HuH-7.5 (cell line): ENCODE measurements around the gene SESTD1.
A peak's percentile ranks its signal among the peaks of the same experiment; 100 is the strongest.
"Not testable (repeated sequence)": the region's sequence is repeated elsewhere in the genome, so short reads cannot be mapped to it uniquely, and the experiment has no call there.

ENCODE experiments used
- DNase-seq: peaks from one replicate; pipeline ENCODE4 v3.0.0; 2011; ENCODE audit warnings: low spot score

SESTD1 gene

DNA sequence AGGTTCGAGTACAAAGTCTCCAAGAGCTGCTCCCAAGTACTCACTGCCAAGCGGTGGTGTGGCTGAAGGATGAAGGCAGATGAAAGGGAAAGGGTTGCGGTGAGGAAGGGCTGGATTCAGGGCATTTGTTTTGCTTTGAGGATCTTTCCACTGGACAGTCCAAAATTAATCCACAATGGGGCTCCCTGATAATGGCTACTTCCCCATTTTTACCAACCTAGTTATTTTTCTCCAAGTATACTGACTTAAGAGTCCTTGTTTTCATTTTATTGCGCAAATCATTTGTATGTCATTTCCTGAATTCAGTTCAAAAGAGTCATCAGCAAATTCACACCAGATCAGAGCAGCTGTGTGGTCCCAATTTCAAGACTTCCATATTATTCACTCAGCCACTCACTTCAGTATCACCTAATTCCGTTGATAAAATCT, 464 bp upstream of the SESTD1 start:
- DNase-seq = peak; percentile 23

DNA sequence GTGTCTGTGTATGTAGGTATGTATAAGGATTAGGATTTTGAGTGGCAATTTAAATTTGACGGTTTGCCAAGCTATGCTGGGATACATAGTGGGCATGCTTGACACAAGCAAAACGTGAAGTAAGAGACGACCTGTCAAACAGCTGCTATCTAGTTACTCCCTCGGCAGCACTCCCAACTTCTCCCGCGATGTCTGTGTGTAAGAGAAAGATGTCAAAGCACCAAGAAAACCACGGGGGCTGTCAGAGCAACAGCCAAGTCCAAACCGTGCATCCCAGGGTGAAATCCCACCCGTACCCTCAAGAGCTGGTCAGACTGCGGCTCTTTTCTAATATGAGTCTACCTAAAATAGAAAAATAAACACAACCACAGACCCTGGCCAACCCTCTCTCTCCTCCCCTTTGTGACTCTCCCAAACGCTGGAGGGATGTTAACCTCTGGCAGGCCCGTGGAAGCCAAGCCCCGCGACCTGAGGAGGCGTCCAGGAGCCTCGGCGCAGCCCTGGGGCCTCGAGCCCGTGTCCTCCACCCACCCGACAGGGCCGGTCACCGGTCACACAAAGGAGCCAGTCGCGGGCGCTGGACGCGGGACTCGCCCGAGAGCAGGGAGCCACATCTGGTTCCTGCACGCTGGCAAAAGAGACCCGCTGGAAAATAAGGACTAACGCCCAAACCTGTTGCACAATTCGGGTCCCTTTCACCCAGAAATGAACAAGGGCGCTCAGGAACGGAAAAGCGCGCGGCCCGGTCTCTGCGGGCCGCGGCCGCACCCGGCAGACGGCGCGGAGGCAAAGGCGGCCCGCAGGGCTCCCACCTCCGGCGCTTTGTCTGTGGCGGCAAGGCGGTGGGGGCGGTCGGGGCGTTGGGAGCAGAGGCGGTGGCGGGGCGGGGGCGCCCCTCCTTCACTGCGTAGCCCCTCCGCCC, 925 bp downstream of the SESTD1 start:
- peak; percentile 47 for DNase-seq

DNA sequence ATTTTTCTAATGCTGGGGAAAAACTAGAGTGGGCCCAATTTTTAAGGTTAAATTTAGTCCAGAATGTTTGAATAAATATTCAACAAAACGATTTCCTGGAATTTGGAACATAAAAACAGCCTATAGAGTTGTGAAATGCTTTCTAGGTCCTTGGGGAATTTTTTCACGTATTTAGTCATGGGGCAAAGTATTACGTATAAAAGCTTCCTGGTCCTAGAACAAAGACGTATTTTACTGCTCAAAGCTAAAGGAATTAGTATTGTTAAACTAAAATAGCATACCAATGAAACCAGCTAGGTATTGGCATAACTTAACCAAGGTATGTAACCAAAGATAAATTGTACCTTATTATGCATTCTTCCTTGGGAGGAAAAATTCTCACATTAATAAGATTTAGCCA, 1.6 kb downstream of the SESTD1 start:
- DNase-seq = no peak

DNA sequence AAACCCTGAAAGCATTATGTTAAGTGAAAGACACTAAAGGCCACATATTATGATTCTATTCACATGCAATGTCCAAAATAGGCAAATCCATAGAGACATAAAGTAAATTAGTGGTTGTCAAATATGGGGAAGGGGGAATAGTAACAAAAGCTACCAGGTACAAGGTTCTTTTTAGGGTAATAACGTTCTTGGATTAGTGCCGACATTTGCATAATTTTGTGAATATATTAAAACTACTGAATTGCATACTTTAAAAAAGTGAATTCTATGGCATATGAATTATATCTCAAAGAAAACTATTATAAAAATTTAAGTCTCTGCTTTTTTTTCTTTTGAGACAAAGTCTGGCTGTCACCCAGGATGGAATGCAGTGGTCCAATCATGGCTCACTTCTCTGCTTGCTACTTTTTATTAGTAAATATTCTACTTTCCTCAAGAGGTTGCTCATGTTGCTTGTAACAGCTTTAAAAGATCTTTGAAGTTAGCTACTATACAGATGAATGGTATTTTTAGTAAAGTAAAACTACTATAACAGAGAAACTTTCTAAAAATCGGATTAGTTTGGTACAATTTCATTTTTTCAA, 2.5 kb downstream of the SESTD1 start:
- DNase-seq = no peak

DNA sequence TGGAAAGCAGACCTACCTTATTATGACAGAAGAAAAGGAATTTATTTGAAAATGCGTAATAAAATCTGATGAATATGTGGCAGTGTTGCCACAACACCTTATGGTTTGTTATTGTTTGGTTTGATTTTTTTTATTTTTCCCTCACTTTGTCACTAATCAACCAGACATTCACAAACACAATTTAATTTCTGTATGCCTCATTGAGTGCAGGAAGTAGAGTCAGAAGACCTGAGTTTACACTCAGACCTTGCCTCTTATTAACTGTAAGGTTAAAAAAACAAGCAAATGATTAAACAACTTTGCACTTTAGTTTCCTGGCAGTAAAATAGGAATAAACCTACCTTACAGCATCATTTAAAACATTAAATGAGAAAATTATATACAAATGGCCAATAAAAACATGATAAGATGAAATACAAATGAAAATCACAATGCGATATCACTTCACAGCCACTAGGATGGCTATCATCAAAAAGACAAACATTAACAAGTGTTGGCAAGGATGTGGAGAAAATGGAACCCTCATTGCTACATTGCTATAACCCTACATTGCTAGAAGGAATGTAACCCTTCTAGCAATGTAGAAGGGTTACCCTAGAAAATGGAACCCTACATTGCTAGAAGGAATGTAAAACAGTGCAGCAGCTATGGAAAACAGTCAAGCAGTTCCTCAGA, 3.3 kb downstream of the SESTD1 start:
- DNase-seq = no peak

DNA sequence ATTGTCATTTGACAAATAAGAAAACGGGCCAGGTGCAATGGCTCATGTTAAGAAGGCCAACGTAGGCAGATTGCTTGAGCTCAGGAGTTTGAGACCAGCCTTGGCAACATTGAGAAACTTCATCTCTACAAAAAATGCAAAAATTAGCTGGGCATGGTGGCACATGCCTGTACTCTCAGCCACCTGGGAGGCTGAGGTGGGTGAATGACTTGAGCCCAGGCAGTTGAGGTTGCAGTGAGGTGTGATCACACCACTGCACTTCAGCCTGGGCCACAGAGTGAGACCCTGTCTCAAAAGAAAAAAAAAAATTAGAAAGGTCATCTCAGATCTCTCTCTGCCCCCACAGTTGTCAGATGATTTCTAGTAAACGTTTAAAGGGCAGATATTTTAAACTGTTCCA, 4.4 kb downstream of the SESTD1 start:
- DNase-seq = no peak

DNA sequence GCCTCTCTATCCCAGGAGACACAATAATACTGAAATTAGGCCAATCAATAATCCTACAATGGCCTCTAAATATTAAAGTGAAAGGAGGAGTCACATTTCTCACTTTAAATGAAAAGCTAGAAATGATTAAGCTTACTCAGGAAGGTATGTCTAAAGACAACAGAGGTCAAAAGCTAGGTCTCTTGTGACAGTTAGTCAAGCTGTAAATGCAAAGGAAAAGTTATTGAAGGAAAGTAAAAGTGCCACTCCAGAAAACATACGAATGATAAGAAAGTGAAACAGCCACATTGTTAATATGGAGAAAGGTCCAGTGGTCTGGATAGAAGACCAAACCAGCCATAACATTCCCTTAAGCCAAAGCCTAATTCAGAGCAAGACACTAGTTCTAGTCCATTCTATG, 9.5 kb downstream of the SESTD1 start:
- no peak for DNase-seq

DNA sequence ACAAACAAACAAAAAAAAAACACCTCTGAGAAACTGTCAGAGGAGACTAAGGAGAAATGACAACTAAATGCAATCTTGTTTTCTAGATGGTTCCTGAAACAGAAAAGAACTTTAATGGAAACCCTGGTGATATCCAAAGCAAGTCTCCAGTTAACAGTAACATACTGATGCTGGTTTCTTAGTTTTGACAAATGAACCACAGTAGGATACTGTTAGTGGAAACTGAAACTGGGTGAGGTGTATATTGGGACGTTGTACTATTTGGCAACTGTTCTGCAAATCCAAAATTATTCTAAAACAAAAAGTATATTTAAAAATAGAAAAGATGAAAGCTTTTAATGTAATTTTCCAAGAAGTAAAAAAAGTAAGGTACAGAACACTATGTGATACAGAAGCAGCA, 11.4 kb downstream of the SESTD1 start:
- no peak for DNase-seq

DNA sequence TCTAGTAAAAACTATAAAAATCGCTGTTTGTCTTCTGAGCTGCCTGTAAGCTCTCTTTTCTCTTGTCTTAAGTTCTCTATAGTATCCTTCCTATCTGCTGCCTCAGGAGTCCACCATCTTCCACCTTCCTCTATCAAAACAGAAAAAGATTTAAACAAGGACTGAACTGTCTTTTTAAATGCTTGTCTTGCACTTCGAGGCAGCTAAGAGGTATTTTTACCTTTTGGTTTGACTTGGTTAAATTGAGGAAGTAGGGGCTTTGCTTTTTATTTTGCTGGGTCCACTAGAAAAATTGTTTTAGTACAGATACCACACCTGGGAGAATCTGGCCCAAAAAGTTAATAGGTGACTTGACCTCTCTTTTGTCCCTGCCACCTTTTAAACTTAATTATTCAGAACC, 12.2 kb downstream of the SESTD1 start:
- DNase-seq = no peak

DNA sequence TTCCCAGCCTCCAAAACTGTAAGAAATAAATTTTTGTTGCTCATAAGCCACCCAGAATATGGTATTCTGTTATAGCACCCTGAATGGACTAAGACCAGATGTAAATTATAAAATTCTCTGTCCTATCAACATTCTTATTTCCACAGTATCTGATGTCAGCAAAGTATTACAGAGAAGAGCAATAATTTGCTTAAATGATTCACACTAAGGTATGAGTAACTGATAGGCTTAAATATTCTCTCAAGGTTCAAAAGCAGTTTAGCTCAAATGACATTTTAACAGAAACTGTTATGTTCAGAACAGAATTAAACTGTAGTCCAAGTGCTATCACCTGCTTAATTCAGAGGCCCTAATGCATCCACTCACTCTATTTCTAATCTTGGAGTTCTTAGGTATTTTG, 12.8 kb downstream of the SESTD1 start:
- DNase-seq = no peak

DNA sequence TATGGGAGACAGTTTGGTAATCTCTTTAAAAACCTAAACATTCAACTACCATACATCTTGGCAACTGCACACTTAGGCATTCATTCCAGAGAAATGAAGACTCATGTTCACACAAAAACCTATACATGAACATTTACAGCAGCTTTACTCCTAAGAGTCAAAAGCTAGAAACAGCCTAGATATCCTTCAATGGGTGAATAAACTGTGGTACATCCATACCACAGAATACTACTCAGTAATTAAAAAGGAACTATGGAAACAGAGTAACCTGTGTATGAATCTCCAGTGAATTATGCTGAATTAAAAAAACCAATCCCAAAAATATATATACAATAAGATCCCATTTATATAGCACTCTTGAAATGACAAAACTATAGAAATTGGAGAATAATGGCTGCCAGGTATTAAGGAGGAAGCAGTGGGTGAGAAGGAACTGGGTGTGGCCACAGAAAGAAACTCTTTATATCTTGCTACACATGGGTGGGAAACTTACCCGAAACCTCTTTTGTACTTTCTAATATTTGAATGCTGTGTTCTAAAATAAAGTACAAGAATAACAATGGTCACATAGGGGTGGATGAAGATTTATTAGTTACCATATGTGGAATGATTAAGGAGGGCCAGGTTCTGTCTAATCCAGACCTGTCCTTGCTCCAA, 13.7 kb downstream of the SESTD1 start:
- DNase-seq = no peak

DNA sequence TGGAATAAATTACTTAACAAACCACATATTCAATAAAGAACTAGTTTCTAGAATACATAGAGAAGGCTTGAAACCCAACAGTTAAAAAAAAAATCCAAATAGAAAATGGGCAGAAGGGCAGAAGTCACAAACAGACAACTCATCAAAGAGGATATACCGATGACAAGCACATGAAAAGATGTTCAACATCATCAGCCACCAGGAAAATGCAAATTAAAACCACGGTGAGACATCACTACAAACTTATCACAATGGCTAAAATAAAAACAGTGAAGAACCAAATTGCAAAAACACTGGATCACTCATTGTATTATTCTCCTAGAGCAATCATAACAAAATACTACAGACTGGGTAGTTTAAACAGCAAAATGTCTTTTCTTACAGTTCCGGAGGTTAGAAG, 14.5 kb downstream of the SESTD1 start:
- no peak for DNase-seq

DNA sequence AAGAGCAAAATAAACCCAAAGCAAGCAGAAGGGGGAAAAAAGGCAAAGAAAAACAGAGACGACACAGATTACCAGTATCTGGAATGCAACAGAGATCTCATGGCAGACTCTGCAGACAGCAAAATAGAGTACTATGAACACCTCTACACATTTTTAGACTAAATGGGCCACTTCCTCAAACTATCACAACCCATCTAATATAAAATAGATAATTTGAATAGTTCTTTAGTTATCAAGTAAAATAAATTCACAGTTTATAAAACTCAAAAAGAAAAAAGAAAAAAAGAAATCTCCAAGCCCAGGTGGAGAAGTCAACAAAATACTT, 16.6 kb downstream of the SESTD1 start:
- no peak for DNase-seq

DNA sequence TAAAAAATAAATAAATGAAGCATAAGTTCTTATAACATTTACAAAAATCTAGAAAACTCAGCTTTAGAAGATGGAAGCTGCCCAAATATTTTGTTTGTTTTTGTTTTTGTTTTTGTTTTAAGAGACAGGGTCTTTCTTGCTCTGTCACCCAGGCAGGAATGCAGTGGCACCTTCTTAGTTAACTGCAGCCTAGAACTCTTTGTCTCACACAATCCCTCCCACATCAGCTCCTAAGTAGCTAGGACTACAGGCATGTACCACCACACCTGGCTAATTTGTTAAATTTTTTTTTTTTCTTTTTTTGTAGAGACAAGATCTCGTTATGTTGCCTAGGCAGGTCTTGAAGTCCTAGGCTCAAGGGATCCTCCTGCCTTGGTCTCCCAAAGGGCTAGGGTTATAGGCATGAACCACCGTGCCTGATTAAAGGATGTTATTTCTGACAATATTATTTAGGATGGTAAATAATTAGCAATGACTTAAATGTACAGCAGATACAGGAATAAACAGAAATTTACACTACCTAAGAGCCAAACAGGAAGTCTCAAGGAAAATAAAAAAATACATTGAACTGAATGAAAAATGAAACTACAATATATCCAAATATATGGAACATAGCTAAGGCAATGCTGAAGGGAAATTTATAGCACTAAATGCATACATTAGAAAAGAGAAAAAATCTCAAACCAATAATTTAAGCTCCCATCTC, 17.2 kb downstream of the SESTD1 start:
- no peak for DNase-seq

DNA sequence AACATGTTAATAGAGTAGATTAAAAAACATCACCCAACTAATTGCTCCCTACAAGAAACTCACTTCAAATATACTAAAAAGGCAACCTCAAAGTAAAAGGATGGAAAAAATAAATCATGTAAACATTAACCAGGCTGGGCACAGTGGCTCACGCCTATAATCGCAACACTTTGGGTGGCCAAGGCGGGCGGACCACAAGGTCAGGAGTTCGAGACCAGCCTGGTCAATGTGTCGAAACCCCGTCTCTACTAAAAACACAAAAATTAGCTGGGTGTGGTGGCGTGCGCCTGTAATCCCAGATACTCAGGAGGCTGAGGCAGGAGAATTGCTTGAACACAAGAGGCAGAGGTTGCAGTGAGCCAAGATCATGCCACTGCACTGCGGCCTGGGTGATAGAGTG, 18.8 kb downstream of the SESTD1 start:
- DNase-seq = not testable (repeated sequence)

DNA sequence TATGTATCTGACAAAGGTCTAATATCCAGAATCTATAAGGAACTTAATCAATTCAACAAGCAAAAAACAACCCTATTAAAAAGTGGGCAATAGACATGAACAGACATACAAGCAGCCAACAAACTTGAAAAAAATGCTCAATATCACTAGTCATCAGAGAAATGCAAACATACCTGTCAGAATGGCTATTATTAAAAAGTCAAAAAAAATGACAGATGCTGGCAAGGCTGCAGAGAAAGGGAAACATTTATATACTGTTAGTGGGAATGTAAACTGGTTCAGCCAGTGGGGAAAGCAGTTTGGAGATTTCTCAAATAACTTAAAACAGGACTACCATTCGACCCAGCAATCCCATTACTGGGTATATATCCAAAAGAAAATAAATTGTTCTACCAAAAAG, 21.6 kb downstream of the SESTD1 start:
- no peak for DNase-seq

DNA sequence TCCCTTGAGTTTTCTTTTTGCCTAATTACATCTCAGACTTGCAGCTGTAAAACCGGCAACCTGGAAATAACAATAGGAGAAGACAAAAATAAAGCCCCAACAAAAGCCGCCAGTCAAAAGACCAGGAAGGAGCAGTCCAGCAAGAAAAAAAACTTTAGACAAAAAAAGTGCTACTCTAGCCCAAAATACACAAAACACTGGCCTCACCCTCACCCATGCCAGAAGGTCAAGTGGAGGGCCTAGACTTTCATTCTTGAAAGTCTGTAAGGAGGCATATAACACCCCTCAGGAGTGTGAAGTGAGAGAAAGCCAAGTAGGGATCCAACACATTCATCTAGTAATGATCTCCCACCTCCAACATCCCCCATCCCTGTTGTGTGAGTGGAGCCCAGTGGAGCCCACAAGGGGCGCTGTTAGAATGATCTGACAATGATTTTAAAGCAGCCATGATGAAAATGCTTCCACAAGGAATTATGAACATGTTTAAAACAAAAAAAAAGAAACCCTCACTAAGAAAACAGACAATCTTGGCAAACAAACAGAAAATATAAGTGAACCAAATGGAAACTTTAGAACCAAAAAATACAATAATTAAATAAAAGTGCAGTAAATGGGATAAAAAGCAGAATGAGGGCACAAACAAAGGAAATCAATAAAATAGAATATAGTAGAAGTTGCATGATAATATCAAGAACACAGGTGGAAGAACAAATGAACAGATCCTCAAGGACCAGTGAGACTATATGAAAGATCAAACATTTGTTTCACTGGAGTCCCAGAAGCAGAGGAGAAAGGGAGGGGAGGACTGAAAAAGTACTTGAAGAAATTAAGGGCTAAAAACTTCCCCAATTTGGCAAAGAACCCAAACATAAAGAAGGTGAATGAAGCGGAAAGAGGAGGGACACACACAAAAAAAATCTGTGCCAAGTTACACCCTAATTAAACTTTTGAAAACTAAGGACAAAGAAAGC, 23.9 kb downstream of the SESTD1 start:
- DNase-seq = no peak

DNA sequence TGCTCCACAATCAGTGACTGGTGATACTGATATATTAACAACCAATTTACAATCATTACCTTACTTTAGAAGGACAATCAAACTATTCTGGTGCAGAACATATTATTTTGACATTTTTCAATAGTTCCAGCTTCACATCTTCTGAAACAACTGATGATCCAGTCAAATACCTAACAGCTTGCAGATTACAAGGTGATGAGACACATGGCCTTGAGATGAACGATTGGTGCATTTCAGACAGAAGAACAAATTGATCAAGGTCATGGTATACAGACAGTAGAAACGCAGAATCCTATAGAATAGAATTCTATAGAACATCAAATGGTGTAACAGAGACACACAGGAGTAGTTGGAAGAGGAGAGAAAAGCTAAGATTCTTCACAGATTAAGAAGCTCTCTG, 24.8 kb downstream of the SESTD1 start:
- no peak for DNase-seq

DNA sequence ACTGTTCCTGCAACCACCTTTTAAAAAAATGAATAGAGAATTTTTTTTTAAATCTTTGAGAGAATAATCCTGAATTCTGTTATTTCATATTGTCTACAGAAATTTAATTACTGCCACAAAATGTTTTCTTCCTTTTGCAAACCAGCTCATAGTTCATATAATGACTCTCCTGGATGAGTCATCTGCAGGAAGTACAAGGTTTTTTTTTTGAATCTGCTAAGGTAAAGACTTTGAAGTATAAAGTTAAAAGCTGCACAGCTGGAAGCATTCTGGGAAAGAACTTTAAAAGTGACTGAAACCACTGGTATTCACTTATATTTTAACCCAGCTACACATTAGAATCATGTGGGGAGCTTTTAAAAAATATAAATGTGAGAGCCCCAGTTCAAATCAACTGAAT, 25.4 kb downstream of the SESTD1 start:
- DNase-seq = no peak

DNA sequence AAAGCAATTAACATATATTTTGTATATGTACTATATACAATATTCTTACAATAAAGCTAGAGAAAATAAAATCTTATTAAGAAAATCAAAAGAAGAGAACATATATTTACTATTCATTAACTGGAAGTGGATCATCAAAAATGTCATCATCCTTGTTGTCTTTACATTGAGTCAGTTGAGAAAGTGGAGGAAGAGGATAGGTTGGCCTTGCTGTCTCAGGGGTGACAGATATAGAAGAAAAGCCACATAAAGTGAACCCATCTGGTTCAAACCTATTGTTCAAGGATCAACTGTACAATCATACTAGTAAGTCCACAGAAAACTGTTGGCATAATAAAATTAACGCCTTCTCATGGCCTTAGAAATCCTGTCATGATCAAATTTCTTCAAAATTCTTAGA, 26.6 kb downstream of the SESTD1 start:
- DNase-seq = no peak
